Measurements from ENCODE around the gene EWSR1.

Gene EWSR1

DNA sequence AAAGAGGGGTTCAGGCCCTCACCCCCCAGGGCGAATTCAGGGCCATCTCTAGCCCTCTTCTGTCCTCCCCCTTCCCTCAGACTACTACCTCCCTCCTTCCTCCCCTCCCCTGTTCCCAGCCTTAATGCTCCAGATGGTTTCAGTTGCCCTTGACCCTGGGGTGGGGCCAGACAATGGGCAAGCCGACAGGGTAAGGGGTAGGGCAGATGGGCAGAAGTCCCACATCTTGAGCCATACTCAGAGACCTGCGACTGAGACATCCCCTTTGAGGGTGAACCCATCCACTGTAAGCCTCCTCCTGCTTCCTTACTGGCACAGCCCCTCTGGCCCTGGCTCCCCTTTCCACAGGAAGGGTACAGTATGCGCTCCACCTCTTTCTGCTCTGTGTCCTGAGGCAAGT lies 2.1 kb upstream of the EWSR1 start:
- Histone ChIP-seq H3K27ac (no peak overlapping the region), H3K4me3 (ENCODE audit: low read depth in 1 of 2, low read length in 1 of 2) (no peak overlapping the region), H3K9me3 (no peaks in the 10 kb centered on the region), H3K27me3 (no peaks in the 10 kb centered on the region), H3K4me1 (ENCODE audit: control insufficient read depth in 1 of 2, insufficient read depth in 1 of 2, low read depth in 1 of 2, low read length in 1 of 2) (peaks cover 32 to 37% of the 10 kb centered on the region in 2 experiments), H3K36me3 (peaks cover 7% of the 10 kb centered on the region)
- TF ChIP-seq, protein P1, sequence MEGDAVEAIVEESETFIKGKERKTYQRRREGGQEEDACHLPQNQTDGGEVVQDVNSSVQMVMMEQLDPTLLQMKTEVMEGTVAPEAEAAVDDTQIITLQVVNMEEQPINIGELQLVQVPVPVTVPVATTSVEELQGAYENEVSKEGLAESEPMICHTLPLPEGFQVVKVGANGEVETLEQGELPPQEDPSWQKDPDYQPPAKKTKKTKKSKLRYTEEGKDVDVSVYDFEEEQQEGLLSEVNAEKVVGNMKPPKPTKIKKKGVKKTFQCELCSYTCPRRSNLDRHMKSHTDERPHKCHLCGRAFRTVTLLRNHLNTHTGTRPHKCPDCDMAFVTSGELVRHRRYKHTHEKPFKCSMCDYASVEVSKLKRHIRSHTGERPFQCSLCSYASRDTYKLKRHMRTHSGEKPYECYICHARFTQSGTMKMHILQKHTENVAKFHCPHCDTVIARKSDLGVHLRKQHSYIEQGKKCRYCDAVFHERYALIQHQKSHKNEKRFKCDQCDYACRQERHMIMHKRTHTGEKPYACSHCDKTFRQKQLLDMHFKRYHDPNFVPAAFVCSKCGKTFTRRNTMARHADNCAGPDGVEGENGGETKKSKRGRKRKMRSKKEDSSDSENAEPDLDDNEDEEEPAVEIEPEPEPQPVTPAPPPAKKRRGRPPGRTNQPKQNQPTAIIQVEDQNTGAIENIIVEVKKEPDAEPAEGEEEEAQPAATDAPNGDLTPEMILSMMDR (IDR thresholded peaks at IDR 0.05), result no peak

DNA sequence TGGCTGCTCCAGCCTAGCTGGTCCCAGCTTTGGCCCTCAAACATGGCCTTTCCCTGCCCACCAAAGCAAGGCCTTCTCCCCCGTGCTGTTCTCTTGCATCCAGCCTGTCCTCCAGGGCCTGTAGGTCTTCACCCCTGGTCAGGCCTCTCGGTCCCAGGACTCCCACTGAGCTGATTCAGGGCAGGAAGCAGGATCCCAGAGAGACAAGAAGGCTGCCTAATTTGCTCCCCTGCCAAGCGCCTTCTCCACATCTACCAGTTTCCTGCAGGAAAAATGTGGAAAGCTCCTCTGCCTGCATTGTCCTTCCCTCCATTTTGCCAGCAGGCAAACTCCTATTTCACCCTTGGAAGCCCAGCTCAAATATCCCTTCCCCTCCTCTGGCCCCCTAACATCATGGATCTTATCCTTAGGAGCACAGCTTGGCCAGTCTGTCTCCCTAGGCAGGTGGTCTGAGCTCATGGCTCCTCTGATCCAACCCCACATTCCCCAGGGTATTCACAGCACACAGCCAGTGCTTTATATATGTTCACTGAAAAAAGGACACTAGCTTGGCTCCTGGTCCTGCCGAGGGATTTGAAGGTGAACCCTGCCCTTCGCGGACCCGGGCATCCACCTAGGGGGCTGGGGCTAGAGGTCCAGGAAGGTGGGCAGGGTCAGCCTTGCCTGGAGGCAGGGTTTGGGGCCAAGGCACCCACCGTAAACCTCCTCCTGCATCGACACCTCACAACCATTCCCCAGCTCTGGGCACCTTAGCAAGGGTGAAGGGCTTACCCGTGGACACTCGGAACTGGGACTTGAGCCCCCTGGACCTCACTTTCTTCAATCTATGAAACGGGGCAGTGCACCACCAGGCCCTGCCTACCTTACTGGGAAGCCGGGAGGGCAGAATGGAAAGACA lies 1.3 kb upstream of the EWSR1 start:
- H3K27ac ChIP-seq, result peak overlapping the region; percentile 98
- TF ChIP-seq, protein P1 (IDR thresholded peaks at IDR 0.05), result no peak
- no peaks in the 10 kb centered on the region for H3K9me3 ChIP-seq
- H3K27me3 ChIP-seq, result no peaks in the 10 kb centered on the region
- peak overlapping the region; percentile 93 to 99 for H3K4me3 ChIP-seq (ENCODE audit: low read depth in 1 of 2, low read length in 1 of 2)
- H3K36me3 ChIP-seq, result peaks cover 10% of the 10 kb centered on the region
- peaks cover 37 to 38% of the 10 kb centered on the region in 2 experiments for H3K4me1 ChIP-seq (ENCODE audit: control insufficient read depth in 1 of 2, insufficient read depth in 1 of 2, low read depth in 1 of 2, low read length in 1 of 2)

GRCh38 chr22:29267462-29267857 lies 608 bp upstream of the EWSR1 start:
- peak overlapping the region; percentile 98 for H3K27ac ChIP-seq
- no peaks in the 10 kb centered on the region for H3K9me3 ChIP-seq
- H3K4me3 ChIP-seq (ENCODE audit: low read depth in 1 of 2, low read length in 1 of 2), result peak overlapping the region; percentile 93 to 99
- H3K4me1 ChIP-seq (ENCODE audit: control insufficient read depth in 1 of 2, insufficient read depth in 1 of 2, low read depth in 1 of 2, low read length in 1 of 2), result peaks cover 37 to 38% of the 10 kb centered on the region in 2 experiments
- TF ChIP-seq, protein P1 (IDR thresholded peaks at IDR 0.05), result no peak
- no peaks in the 10 kb centered on the region for H3K27me3 ChIP-seq
- H3K36me3 ChIP-seq, result peaks cover 14% of the 10 kb centered on the region

DNA sequence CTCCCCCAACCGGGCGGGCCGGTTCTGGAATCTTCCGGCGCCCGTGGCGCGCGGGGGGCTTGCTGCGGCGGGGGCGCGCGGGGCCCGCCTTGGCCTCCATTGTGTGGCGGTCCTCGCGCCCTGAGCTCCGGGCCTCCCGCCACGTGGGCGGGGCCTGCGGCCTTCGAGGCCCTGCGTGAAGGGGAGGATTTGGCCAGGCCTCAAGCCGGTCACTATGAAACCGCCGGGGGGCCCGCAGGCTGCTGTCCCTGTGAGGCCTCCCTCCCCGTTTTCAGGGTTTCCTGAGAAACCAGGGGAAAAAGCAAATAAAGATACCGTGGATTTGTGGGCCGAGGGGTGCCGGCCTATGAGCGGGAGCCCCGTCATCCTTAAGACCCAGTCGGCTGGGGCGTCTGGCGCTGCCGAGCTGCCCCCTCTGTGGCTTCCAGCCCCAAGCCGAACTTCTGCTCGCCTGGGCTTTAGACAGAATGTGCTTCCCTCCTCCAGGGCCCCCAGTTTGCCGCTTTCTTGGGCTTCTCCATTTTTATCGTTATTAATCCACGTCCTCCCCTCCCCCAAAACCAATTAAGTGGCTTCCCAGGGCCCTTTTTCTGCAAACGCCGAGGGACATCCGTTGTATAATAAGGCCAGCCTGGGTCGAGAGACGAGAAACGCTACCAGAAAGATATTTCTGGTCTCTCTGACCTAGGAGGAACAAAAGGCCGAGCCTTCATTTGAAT lies 602 bp downstream of the EWSR1 start:
- peak overlapping the region; percentile 98 for H3K27ac ChIP-seq
- TF ChIP-seq, protein P1 (IDR thresholded peaks at IDR 0.05), result no peak
- no peaks in the 10 kb centered on the region for H3K9me3 ChIP-seq
- no peaks in the 10 kb centered on the region for H3K27me3 ChIP-seq
- peaks cover 26% of the 10 kb centered on the region for H3K36me3 ChIP-seq
- H3K4me1 ChIP-seq (ENCODE audit: control insufficient read depth in 1 of 2, insufficient read depth in 1 of 2, low read depth in 1 of 2, low read length in 1 of 2), result peaks cover 37 to 38% of the 10 kb centered on the region in 2 experiments
- peak overlapping the region; percentile 93 to 99 for H3K4me3 ChIP-seq (ENCODE audit: low read depth in 1 of 2, low read length in 1 of 2)

- Histone ChIP-seq H3K36me3 (peaks cover 32% of the 10 kb centered on the region), H3K9me3 (peaks cover 2% of the 10 kb centered on the region), H3K27ac (peak overlapping the region; percentile 98), H3K4me3 (ENCODE audit: low read depth in 1 of 2, low read length in 1 of 2) (peak overlapping the region; percentile 93 to 99), H3K27me3 (no peaks in the 10 kb centered on the region), H3K4me1 (ENCODE audit: control insufficient read depth in 1 of 2, insufficient read depth in 1 of 2, low read depth in 1 of 2, low read length in 1 of 2) (peaks cover 37 to 38% of the 10 kb centered on the region in 2 experiments)
- TF ChIP-seq, protein P1 (IDR thresholded peaks at IDR 0.05), result no peak
These were observed 1.1 kb downstream of the EWSR1 start for GRCh38 chr22:29269230-29269604.

Data from neutrophil (primary cell).